GM21529 (cell line): Measurements from ENCODE around the gene EIF3I.
"Not testable (repeated sequence)": the region's sequence is repeated elsewhere in the genome, so short reads cannot be mapped to it uniquely, and the experiment has no call there.

Experiments
- ATAC-seq: cut with Tn5 transposase; IDR thresholded peaks from one replicate; pipeline ENCODE4 v1.9.1; 2021; ENCODE audit not compliant: unreplicated experiment

The EIF3I gene

DNA sequence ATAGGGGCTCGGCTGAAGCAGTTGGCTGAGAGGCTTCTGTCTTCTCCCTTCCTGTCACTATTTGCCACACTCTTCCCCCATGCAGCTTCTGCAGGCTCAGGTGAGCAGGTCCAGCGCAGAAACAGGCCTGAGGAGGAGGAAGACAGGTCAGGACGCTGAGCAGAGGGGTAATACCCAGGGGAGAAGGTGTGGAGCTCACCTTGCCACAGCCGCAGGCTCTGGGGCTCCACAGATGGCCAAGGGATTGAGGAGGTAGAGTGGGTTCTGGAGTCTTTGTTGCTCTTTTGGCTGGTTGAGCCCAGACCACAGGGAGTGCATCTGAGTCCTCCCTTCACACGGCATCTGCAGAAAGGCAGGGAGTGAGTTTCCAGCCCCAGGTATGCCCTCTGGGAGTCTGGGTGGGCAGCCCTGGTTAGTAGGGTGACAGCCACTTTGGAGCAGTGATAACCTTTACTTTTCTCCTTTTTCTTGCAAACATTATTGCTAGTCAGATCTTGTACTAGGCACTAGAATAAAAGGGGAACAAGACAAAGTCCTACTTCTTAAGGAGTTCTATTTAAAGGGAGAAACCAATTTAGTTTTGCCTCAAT, 9.7 kb downstream of the EIF3I start:
- no peak for ATAC-seq

GRCh38 chr1:32232558-32233304, 10.5 kb downstream of the EIF3I start:
- ATAC-seq, result no peak

DNA sequence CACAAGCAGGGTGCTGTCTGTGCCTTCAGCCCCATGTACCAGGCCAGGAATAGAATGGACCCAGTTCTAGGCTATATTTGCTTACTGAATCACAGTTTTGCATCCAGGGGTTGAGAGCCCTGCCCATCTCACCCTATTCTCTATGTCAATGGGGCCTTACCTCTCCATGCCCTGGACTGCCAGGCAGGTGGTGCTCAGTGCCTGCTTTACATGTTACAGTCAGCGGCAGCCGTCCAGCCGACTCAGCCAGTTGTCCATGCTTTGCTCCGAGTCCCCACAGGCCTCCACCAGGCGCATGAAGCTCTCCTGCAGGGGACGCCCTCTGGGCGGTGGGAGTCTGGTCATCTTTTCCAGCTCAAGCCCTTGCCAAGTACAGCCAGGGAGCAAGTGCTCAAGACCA, 12.6 kb downstream of the EIF3I start:
- ATAC-seq, result no peak

GRCh38 chr1:32239337-32239736, 17.1 kb downstream of the EIF3I start:
- no peak for ATAC-seq

DNA sequence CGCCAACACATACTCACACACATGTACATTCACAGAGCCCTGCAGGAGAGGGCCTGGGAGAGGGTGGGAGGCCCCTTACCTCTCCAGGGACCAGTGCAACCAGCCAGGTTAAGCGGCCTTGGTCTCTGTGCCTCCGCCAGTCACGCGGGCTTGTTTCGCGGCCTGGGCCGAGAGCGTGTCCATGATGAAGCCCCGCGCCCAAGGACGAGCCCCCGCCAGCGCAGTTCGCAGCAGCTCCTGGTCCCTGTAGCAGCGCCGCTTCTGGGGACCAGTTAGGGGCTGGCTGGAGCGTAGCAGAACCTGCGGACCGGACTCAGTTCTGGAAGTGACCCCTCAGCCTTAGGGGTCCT, 17.6 kb downstream of the EIF3I start:
- no peak for ATAC-seq

DNA sequence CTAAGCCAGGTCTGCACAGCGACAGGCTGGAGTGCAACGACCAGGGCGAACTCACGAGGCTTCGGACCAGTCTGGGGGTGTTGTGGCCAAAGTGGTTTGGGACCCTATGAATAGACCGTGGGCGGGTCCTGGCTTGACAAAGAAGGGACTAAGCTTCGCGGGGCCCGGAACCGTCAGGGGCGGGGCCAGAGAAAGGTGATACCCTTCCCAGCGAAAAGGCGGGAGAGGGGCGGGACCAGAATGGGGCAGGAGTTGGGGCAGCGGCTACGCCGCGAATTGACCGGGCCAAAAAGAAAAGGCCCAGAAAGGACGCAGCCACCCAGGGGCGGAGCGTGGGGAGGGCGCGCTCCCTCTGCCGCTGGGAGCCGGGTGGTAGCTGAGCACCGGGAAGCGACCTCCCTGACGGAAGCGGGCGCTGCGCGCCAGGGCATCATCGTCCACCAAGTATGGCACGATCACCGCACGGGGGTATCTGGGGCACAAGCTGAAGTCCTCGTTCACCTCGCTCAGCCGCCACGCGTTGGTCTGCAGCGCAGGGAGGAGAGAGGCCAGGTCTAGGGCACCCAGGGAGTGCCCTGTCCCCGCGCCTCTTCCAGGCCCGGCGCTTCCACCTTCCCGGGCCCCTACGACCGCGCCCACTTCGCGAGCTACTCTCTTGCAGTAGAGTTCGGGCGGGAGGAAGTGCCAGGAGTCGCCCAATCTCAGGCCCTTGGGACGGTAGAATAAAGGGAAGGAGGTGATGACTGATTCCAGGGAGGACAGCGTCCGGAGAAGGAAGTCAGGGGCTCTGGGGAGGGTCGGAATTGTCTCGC, 18.1 kb downstream of the EIF3I start:
- ATAC-seq, result peak; percentile 45

- peak; percentile 40 for ATAC-seq
Observed at GRCh38 chr1:32241001-32241763, 19.0 kb downstream of the EIF3I start.

DNA sequence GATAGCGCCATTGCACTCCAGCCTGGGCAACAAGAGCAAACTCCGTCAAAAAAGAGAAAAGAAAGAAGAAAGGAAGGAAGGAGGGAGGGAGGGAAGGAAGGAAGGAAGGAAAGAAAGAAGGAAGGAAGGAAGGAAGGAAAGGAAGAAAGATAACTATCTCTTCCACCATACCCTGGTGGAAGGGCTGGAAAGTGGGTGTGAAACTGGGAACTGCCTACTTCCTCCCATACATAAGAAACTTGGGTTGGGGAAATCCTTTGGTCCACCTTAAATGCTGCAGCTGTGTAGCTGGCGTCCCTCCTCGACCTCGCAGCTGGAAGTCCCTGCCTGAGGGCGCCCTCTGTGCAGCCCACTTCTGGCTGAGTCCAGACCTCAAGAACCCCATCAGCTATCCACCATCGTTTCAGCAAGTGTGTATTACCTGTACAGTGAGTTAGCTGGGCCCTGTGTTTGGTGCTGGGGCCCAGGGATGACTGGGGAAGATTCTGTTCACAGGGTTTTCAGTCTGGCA, 20.2 kb downstream of the EIF3I start:
- ATAC-seq, result no peak

- ATAC-seq, result no peak
Observed at GRCh38 chr1:32246888-32247273, 24.7 kb downstream of the EIF3I start, which contains the start of gene FAM167B. FAM167B (plus strand) TSS chr1:32247222; CDS start chr1:32247422, 200 bp downstream.

DNA sequence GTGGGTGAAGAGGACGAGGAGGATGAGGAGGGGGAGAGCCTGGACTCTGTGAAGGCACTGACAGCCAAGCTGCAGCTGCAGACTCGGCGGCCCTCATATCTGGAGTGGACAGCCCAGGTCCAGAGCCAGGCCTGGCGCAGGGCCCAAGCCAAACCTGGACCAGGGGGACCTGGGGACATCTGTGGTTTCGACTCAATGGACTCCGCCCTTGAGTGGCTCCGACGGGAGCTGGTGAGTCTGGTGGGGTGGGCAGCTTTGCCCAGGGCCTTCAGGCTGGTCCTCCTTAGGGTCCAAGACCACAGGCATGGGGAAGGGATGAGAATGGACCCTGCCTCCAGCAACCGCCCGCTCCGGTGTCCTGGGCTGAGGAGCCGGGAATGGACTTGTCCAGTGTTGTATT, 25.2 kb downstream of the EIF3I start:
- ATAC-seq, result no peak

DNA sequence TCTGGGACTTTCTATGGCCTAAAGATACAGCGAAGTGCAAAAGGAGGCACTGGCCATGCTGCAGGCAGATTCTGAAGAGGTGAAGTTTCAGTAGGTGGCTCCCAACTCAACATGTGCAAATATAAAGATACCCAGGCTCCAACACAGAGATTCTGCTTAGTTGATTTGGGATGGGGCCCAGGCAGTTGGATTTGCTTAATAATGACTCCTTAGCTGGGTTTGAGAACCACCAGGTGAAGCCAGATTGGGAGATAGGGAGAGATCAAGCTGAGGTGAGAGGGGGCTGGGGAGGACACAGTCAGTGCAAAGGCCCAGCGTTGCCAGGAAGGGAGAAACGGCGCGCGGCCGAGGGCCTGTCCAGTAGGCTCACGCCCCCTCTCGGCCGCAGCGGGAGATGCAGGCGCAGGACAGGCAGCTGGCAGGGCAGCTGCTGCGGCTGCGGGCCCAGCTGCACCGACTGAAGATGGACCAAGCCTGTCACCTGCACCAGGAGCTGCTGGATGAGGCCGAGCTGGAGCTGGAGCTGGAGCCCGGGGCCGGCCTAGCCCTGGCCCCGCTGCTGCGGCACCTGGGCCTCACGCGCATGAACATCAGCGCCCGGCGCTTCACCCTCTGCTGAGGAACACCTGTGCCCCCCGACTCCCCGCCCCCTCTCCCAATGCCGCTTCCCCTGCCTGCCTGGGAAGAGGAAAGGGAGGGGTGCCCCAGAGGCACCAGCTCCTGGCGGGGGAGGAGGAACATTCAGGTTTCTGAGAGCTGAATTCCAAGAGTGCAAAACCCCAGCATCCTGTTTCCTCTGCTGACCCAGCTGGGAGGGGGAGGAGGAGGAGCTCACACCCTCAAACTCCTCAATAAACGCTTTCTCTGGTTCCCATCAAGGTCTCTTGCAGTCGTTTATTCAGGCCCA, 26.0 kb downstream of the EIF3I start:
- ATAC-seq, result no peak

GRCh38 chr1:32249831-32250525, 27.8 kb downstream of the EIF3I start:
- ATAC-seq, result peak; percentile 52

DNA sequence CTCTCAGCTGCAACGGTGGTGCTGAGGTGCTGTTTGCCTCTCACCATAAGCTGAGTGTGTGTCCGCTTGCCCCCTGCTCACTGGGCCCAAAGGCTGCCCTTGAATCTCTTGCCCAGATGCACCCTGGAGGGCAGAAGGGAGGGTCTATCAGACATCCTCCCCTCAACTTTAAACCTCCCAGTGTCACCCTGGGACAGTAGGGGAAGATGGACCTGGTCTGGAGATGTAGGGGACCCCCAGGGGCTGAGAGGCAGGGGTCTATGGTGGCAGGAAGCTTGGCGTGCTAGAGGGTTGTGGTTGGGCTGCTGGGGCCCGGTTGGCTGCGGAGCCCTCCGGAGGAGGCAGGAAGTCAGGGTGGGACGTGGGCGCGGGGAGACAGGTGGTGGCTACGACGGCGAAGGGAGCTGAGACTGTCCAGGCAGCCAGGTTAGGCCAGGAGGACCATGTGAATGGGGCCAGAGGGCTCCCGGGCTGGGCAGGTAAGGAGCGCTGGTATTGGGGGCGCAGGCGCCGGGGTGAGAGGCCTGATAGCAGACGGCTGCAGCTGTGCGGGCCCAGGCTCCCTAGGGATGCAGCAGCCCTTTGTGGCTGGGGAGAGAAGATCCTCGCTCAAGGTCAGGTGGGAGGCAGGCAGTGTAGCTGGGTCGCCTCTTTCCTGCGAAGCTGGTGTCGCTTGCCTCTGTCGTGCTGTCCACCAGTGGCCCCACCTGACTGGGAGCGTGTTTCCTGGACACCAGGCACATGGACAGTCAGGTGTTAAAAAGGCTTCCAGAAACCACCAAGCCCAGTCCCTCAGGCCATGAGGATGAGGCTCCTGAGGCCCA, 28.9 kb downstream of the EIF3I start, which contains the start of gene LCK:
Gene LCK, plus strand, starts transcription at position 373 of the 824 bp plus-strand sequence. CDS start 23,065 bp downstream, outside the sequence.
- ATAC-seq, result peak; percentile 24

DNA sequence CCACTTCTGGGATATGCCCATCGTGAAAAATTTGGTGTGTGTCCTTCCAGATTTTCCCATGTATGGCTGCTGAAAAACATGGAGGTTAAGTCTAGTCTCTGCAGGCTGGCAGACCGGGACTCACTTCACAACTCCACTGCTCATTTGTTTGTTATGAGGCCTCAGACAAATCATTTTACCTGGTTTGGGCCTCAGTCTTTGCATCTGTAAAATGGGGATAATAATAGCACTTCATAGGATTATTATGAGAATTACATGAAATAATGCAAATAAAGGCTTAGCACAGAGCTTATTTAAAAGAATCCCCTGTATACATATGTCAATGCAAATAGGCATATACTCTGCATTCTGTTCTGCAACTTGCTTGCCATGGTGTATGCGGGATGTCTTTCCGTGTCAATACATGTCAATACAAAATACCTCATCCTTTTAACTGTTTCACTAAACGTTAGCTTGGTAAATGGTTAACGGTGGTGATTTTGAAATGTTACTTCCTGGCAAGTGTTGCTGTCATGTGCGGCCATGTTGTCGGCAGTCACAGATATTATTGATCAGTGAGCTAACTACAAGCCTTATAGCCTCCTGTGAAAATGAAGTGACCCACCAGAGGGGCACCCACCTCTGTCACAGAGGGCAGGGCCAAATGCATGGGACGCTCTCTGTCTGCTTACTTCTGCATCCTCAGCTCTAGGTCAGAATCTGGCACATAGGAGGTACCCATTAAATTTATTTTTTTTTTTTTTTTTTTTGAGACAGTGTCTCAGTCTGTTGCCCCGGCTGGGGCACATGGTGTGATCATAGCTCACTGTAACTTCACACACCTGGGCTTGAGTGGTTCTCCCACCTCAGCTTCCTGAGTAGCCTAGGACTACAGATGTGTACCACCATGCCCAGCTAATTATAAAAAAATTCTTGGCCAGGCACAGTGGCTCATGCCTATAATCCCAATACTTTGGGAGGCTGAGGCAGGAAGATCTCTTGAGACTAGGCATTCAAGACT, 33.2 kb downstream of the EIF3I start:
- no peak for ATAC-seq

GRCh38 chr1:32256473-32257226, 34.4 kb downstream of the EIF3I start:
- no peak for ATAC-seq

- no peak for ATAC-seq
Observed at GRCh38 chr1:32257227-32257508, 35.0 kb downstream of the EIF3I start.

DNA sequence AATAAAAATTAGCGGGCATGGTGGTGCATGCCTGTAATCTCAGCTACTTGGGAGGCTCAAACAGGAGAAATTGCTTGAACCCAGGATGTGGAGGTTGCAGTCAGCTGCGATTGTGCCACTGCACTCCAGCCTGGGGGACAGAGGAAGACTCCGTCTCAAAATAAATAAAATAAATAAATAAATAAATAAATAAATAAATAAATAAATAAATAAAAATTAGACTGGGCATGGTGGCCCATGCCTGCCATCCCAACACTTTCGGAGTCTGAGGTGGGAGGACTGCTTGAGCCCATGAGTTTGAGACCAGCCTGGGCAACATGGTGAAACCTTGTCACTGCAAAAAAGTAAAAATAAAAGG, 41.0 kb downstream of the EIF3I start:
- ATAC-seq, result not testable (repeated sequence)
